Skin epidermis (tissue), 12 donors: ENCODE results near the gene AIRE.
"Not testable (repeated sequence)": the region's sequence is repeated elsewhere in the genome, so short reads cannot be mapped to it uniquely, and the experiment has no call there.

ENCODE experiments used
- H3K27ac ChIP-seq, 21 experiments: fragments of 200-600 bp; sonication (generic) in 11 of 21; one replicate each; pipeline ENCODE4 v1.5.0; 2020; ENCODE audit warnings: mild to moderate bottlenecking in 3 of 21, inconsistent platforms in 2 of 21, moderate library complexity in 2 of 21
- H3K4me3 ChIP-seq, 7 experiments: fragments of 200-600 bp; sonication (generic) in 2 of 7; one replicate each; pipeline ENCODE4 v1.5.0; 2020; ENCODE audit warnings: inconsistent platforms in 2 of 7, mild to moderate bottlenecking in 2 of 7, moderate library complexity in 1 of 7

AIRE gene

GRCh38 chr21:44331209-44331608 lies 45.5 kb downstream of the AIRE start:
- Histone ChIP-seq H3K4me3 (no peak overlapping the region), H3K27ac (no peak overlapping the region)

- Histone ChIP-seq H3K27ac (no peak overlapping the region), H3K4me3 (no peak overlapping the region)
Observed at GRCh38 chr21:44331650-44332307, 46.1 kb downstream of the AIRE start.

- Histone ChIP-seq H3K27ac (no peak overlapping the region), H3K4me3 (no peak overlapping the region)
Observed at GRCh38 chr21:44332383-44332782, 46.7 kb downstream of the AIRE start.

- no peak overlapping the region for H3K4me3 ChIP-seq
- H3K27ac ChIP-seq = no peak overlapping the region
Observed at GRCh38 chr21:44332965-44333364, 47.3 kb downstream of the AIRE start.

- Histone ChIP-seq H3K27ac (no peak overlapping the region), H3K4me3 (no peak overlapping the region)
Observed at GRCh38 chr21:44333509-44334328, 48.0 kb downstream of the AIRE start.

GRCh38 chr21:44334329-44335030 lies 48.8 kb downstream of the AIRE start:
- no peak overlapping the region for H3K4me3 ChIP-seq
- no peak overlapping the region for H3K27ac ChIP-seq

GRCh38 chr21:44335266-44336059 lies 49.8 kb downstream of the AIRE start:
- Histone ChIP-seq H3K4me3 (no peak overlapping the region), H3K27ac (no peak overlapping the region)

- Histone ChIP-seq H3K4me3 (no peak overlapping the region), H3K27ac (peak overlapping the region in 2 of 21 experiments; percentile 66 to 77)
Observed at GRCh38 chr21:44337449-44337848, 51.8 kb downstream of the AIRE start.

- Histone ChIP-seq H3K27ac (peak overlapping the region in 16 of 21 experiments; percentile 21 to 78 (median 58)), H3K4me3 (peak overlapping the region; percentile 0 to 77 (median 20))
Observed at GRCh38 chr21:44337941-44338895, 52.5 kb downstream of the AIRE start.

- H3K4me3 ChIP-seq = peak within 1 kb of the TSS; percentile 61 to 83 (median 73)
- peak within 1 kb of the TSS; percentile 77 to 98 (median 95) for H3K27ac ChIP-seq
Observed at GRCh38 chr21:44338971-44339910, 53.6 kb downstream of the AIRE start, which contains the start of gene CFAP410. CFAP410 (minus strand) TSS chr21:44339390; CDS start chr21:44339194, 196 bp downstream.

GRCh38 chr21:44341726-44342458 lies 56.2 kb downstream of the AIRE start:
- not testable (repeated sequence) for H3K27ac ChIP-seq, H3K4me3 ChIP-seq

GRCh38 chr21:44342981-44343380 lies 57.3 kb downstream of the AIRE start:
- not testable (repeated sequence) for H3K4me3 ChIP-seq, H3K27ac ChIP-seq

GRCh38 chr21:44344541-44345183 lies 59.0 kb downstream of the AIRE start:
- no peak overlapping the region for H3K4me3 ChIP-seq
- no peak overlapping the region for H3K27ac ChIP-seq

GRCh38 chr21:44345495-44345894 lies 59.8 kb downstream of the AIRE start:
- Histone ChIP-seq H3K4me3 (no peak overlapping the region), H3K27ac (no peak overlapping the region)

- no peak overlapping the region for H3K27ac ChIP-seq
- no peak overlapping the region for H3K4me3 ChIP-seq
Observed at GRCh38 chr21:44347911-44348451, 62.3 kb downstream of the AIRE start.
